Upper lobe of left lung (tissue), 6 donors: ENCODE results near the gene TNKS2. TPM values are rescaled to one million over a fixed set of nuclear protein-coding genes. Genes with fewer than 3 reads are reported as not detected.

Experiments
- ATAC-seq, 2 donors: fragments of 200-7000 bp; cut with Tn5 transposase; one replicate each; pipeline ENCODE4 v1.9.1; 2022; ENCODE audit warnings: mild to moderate bottlenecking in 2 of 2, moderate library complexity in 2 of 2; ENCODE audit not compliant: low FRiP score in 2 of 2
- DNase-seq, 2 donors: peaks; one replicate each; pipeline ENCODE4 v3.0.0-alpha.2; 2019 to 2020
- H3K27ac ChIP-seq, 4 donors: fragments of 200-600 bp; sonication (generic); one replicate each; pipeline ENCODE4 v1.5.1; 2016 to 2019
- H3K27me3 ChIP-seq, 4 donors: fragments of 200-600 bp; sonication (generic); one replicate each; pipeline ENCODE4 v1.5.1; 2017 to 2019
- H3K36me3 ChIP-seq, 4 donors: fragments of 200-600 bp; sonication (generic); one replicate each; pipeline ENCODE4 v1.5.1; 2016 to 2019
- H3K4me1 ChIP-seq, 4 donors: fragments of 200-600 bp; sonication (generic); one replicate each; pipeline ENCODE4 v1.5.1; 2018 to 2019
- H3K4me3 ChIP-seq, 4 donors: fragments of 200-600 bp; sonication (generic); one replicate each; pipeline ENCODE4 v1.5.1; 2017 to 2019; ENCODE audit warnings: mild to moderate bottlenecking in 2 of 4, moderate library complexity in 1 of 4
- H3K9me3 ChIP-seq, 4 donors: fragments of 200-600 bp; sonication (generic); one replicate each; pipeline ENCODE4 v1.5.1; 2018 to 2019
- CTCF ChIP-seq, 6 experiments: fragments of 450-650 bp in 4 of 6; fragments of 200-600 bp in 2 of 6; sonication (generic) in 2 of 6; IDR thresholded peaks; one replicate each; pipeline ENCODE4 v1.5.1; 2016 to 2019; ENCODE audit warnings: antibody characterized with exemption in 6 of 6
- EP300 ChIP-seq, 4 donors: sonication (generic); formaldehyde crosslinking; IDR thresholded peaks; one replicate each; pipeline ENCODE4 v1.5.1; 2017; ENCODE audit warnings: antibody characterized with exemption in 4 of 4, control low read depth in 2 of 4
- POLR2A ChIP-seq, 4 donors: fragments of 450-650 bp; IDR thresholded peaks; one replicate each; pipeline ENCODE4 v1.5.1; 2016 to 2017; ENCODE audit warnings: antibody characterized with exemption in 4 of 4, mild to moderate bottlenecking in 2 of 4
- POLR2AphosphoS5 ChIP-seq, 2 donors: sonication (generic); formaldehyde crosslinking; IDR thresholded peaks; one replicate each; pipeline ENCODE4 v1.5.1; 2017; ENCODE audit warnings: antibody characterized with exemption in 2 of 2
- WGBS, 2 donors: methylation state at CpG; one replicate each; pipeline ENCODE4 v1.1.5; 2017 to 2018; 5-methylcytosine and 5-hydroxymethylcytosine counted together
- total RNA-seq, 6 donors: library from RNA; depleted of rRNA in 4 of 6; stranded (reverse); fragments of >200 nt in 4 of 6; gene quantifications; one replicate each; pipeline versions ENCODE4 v1.1.0 to v1.2.1, GENCODE V29; 2016 to 2021
- donor health status: DM: no; HTN: no; CAD: no; lungs with moderate emphysema.
- donor health status: DM: no; HTN: yes; CAD: no; lungs with severe emphysema.

Gene TNKS2
- total RNA-seq, 6 donors from 2014 or later: 25.2 to 59.4 (median 37.3) TPM

DNA sequence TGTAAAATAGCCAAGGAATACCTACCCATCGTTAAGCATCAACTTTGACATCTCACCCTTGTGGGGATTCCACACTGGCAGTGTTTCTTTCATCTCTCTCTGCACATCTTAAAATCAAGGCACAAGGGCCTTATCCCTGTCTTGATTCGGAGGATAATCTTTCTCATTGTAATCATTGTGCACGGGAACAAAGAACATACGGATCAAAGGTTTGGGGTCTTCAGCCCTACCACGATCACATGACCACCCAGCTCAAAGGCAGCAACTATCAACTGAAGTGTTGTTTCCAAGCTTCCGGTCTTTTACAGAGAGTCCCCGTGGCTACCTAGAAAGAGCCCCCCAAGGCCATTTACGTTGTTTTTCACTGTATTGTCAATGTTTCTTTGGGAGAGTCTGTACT is 99.2 kb downstream of the TNKS2 start:
- H3K36me3 ChIP-seq: no peaks in the 10 kb centered on the region

DNA sequence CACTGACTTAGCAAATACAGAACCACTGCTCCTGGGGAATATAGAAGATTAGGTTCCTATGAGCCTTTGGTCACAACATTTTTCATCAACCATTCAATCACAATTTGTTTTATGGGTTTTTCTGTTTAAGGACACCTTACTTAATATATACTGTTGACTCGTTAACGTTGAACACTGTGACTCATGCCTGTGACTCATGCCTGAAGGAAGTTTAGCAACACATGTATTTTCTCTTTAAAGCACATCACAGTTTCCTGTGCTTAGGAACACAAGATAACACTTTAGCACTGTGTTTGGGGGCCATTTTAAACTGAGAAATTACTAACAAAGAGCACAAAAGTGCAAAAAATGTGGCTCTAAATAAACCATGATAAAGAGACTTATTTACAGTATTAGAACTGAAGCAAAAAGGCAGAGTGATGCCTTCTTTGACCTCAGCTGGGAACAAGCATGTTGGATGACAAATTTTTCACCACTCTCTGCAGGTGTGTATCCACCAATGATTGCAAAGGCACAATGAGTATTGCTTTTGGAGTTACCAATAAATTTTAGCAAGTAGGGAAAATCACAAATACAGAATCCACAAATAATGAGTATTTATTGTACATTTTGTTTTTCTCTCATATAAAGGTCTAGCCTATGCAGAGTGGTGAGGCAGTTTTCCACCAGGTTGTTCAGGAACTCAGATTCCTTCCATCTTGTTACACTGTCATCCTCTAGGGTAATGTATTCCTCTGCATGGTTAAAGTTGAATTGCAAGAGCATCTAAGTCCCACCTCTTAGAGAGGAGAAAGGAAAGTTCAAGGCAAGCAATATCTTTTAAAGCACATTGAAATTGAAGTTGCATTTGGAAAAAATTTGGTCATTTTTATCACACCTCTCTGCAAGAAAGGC is 103.8 kb downstream of the TNKS2 start:
- WGBS, 2 donors: 2 to 4% methylated on average over 2 of the region's 2 CpGs
- Histone ChIP-seq H3K36me3 (no peaks in the 10 kb centered on the region), H3K9me3 (no peaks in the 10 kb centered on the region), H3K27me3 (no peaks in the 10 kb centered on the region), H3K27ac (peak overlapping the region; percentile 23 to 56 (median 38)), H3K4me3 (no peak overlapping the region), H3K4me1 (peaks cover 5 to 12% (median 5%) of the 10 kb centered on the region in 4 donors)
- ATAC-seq (peak; percentile 78 to 79), DNase-seq (peak in 1 of 2 donors; percentile 75)
- TF ChIP-seq CTCF (IDR thresholded peaks at IDR 0.05): no peak
- TF ChIP-seq EP300 (IDR thresholded peaks at IDR 0.05): no peak
- peak in 1 of 2 donors; percentile 58 for TF ChIP-seq POLR2AphosphoS5 (IDR thresholded peaks at IDR 0.05)

More for the DNA sequence above, 99.2 kb downstream of the TNKS2 start:
- 72 to 78% methylated on average over 8 of the region's 8 CpGs for WGBS, 2 donors
- Histone ChIP-seq H3K9me3 (no peaks in the 10 kb centered on the region), H3K27me3 (no peaks in the 10 kb centered on the region), H3K4me3 (no peak overlapping the region), H3K4me1 (peaks cover 5 to 7% (median 5%) of the 10 kb centered on the region in 4 donors), H3K27ac (no peak overlapping the region)
- ATAC-seq (no peak), DNase-seq (no peak)
- TF ChIP-seq POLR2AphosphoS5 (IDR thresholded peaks at IDR 0.05) (no peak), CTCF (IDR thresholded peaks at IDR 0.05) (no peak), EP300 (IDR thresholded peaks at IDR 0.05) (no peak), POLR2A (IDR thresholded peaks at IDR 0.05) (no peak)

GRCh38 chr10:91907033-91907594 is 108.9 kb downstream of the TNKS2 start:
- 70 to 78% methylated on average over 5 of the region's 5 CpGs for WGBS, 2 donors
- TF ChIP-seq EP300 (IDR thresholded peaks at IDR 0.05) (no peak), POLR2AphosphoS5 (IDR thresholded peaks at IDR 0.05) (no peak), CTCF (IDR thresholded peaks at IDR 0.05) (no peak), POLR2A (IDR thresholded peaks at IDR 0.05) (no peak)
- H3K4me3 ChIP-seq: no peak overlapping the region
- no peaks in the 10 kb centered on the region for H3K9me3 ChIP-seq
- peaks cover 11 to 25% (median 15%) of the 10 kb centered on the region in 4 donors for H3K4me1 ChIP-seq
- no peaks in the 10 kb centered on the region for H3K36me3 ChIP-seq
- DNase-seq (no peak), ATAC-seq (no peak)
- no peaks in the 10 kb centered on the region for H3K27me3 ChIP-seq
- H3K27ac ChIP-seq: no peak overlapping the region

DNA sequence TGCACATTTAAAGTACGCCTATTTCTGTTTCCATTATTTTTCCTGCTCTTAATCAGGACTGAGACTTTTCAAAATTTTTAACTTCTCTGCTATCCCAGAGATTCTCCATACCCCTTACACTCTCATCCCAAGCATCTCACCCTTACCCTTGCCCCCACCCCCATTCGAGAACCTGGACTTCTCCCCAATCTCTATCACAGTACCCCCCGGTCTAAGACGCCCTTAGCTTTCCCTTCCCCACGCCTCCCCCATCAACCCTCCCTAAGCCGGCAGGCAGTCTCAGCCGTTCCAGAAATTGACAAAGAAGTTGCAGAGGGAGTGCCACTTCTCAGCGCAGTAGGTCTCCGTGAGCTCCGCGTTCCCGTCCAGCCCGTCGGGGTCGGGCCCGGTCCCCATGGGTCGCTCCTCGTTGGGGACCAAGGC is 109.7 kb downstream of the TNKS2 start:
- TF ChIP-seq EP300 (IDR thresholded peaks at IDR 0.05): no peak
- no peak for TF ChIP-seq POLR2AphosphoS5 (IDR thresholded peaks at IDR 0.05)
- no peak for TF ChIP-seq POLR2A (IDR thresholded peaks at IDR 0.05)
- no peak for TF ChIP-seq CTCF (IDR thresholded peaks at IDR 0.05)
- peak overlapping the region; percentile 58 to 74 (median 70) for H3K27ac ChIP-seq
- no peak for DNase-seq
- H3K4me3 ChIP-seq: peak overlapping the region; percentile 62 to 94 (median 78)
- no peaks in the 10 kb centered on the region for H3K36me3 ChIP-seq
- peaks cover 8 to 20% (median 15%) of the 10 kb centered on the region in 4 donors for H3K4me1 ChIP-seq
- no peaks in the 10 kb centered on the region for H3K27me3 ChIP-seq
- 4 to 6% methylated on average over 15 to 18 of the region's 18 CpGs for WGBS, 2 donors
- ATAC-seq: peak in 1 of 2 donors; percentile 21
- H3K9me3 ChIP-seq: no peaks in the 10 kb centered on the region
